GM12878 (cell line): ENCODE data around the gene ADGRF1. TPM values are rescaled to one million over a fixed set of nuclear protein-coding genes. Genes with fewer than 3 reads are reported as not detected.

Experiments used
- ATAC-seq: fragments of 200-7000 bp; cut with Tn5 transposase; 3 replicates; pipeline ENCODE4 v1.9.1; 2020; ENCODE audit warnings: mild to moderate bottlenecking, moderate library complexity
- BruUV-seq: library from RNA; stranded (reverse); fragments of 400-500 nt; replicated peaks from 2 replicates; lab custom pipeline; 2021; lab: Mats Ljungman, UMichigan
- CTCF ChIA-PET: fragments of 300-600 bp; sonication (Branson Sonifier 250); formaldehyde crosslinking; extraction: SDS; loops from one replicate; lab custom pipeline; 2021; ENCODE audit warnings: inconsistent platforms; lab: Yijun Ruan, JAX
- POLR2A ChIA-PET: fragments of 350-600 bp; formaldehyde crosslinking; extraction: SDS; loops from one replicate; lab custom pipeline; 2021; ENCODE audit warnings: inconsistent platforms; lab: Charles Lee
- RAD21 ChIA-PET: fragments of 300-600 bp; sonication (Branson Sonifier 250); formaldehyde crosslinking; loops from one replicate; lab custom pipeline; 2023; ENCODE audit warnings: antibody characterized with exemption; ENCODE audit not compliant: unreplicated experiment; lab: Charles Lee
- SMC1A ChIA-PET: fragments of 300-600 bp; sonication (Branson Sonifier 250); formaldehyde crosslinking; loops from one replicate; lab custom pipeline; 2023; ENCODE audit not compliant: unreplicated experiment, uncharacterized antibody; lab: Charles Lee
- DNase-seq: peaks from one replicate; pipeline ENCODE4 v3.0.0-alpha.2; 2011; ENCODE audit warnings: low read depth, low spot score
- FAIRE-seq: peaks from 3 replicates; lab custom pipeline; 2011; peaks lifted over from hg19 to GRCh38; lab: Jason Lieb, UNC
- H2AFZ ChIP-seq: 2 replicates; pipeline ENCODE4 v1.6.0; 2011; ENCODE audit warnings: low read depth, low read length, control low read depth; ENCODE audit not compliant: control insufficient read depth
- H3K27ac ChIP-seq: 2 replicates; pipeline ENCODE4 v1.5.1; 2011; ENCODE audit warnings: control low read depth; ENCODE audit not compliant: control insufficient read depth, insufficient read depth
- H3K27me3 ChIP-seq, 2 experiments: replicated peaks in 1 of 2; 2 replicates each; pipeline versions ENCODE4 v1.6.0 to v1.6.1; 2011; ENCODE audit warnings: low read length in 1 of 2; ENCODE audit not compliant: control insufficient read depth in 2 of 2, insufficient read depth in 2 of 2
- H3K36me3 ChIP-seq, 2 experiments: 2 replicates each; pipeline ENCODE4 v1.5.1; 2011; ENCODE audit warnings: low read length in 1 of 2; ENCODE audit not compliant: control insufficient read depth in 2 of 2, insufficient read depth in 2 of 2
- H3K4me1 ChIP-seq: 2 replicates; pipeline ENCODE4 v1.6.1; 2011; ENCODE audit warnings: mild to moderate bottlenecking, low read length, moderate library complexity, mixed read lengths; ENCODE audit not compliant: control insufficient read depth, insufficient read depth
- H3K4me2 ChIP-seq: 2 replicates; pipeline ENCODE4 v1.6.0; 2011; ENCODE audit warnings: control low read depth; ENCODE audit not compliant: control insufficient read depth, insufficient read depth
- H3K4me3 ChIP-seq: fragments of 200-600 bp; sonication (generic); 2 replicates; pipeline ENCODE4 v1.5.1; 2016
- H3K79me2 ChIP-seq: 2 replicates; pipeline ENCODE4 v1.6.0; 2011; ENCODE audit warnings: low read length; ENCODE audit not compliant: control insufficient read depth, insufficient read depth
- H3K9ac ChIP-seq: 2 replicates; pipeline ENCODE4 v1.8.0; 2011; ENCODE audit warnings: low read length, control low read depth, mixed read lengths; ENCODE audit not compliant: control insufficient read depth, insufficient read depth
- H3K9me3 ChIP-seq: replicated peaks from 3 replicates; pipeline ENCODE4 v1.5.1; 2011; ENCODE audit warnings: mild to moderate bottlenecking, low read length; ENCODE audit not compliant: control insufficient read depth, insufficient read depth
- H4K20me1 ChIP-seq: 2 replicates; pipeline ENCODE4 v1.6.0; 2011; ENCODE audit not compliant: control insufficient read depth, insufficient read depth
- HDGF ChIP-seq: fragments of 450-650 bp; IDR thresholded peaks from 2 replicates; pipeline ENCODE4 v1.6.1; 2016; ENCODE audit warnings: antibody characterized with exemption
- SUPT20H ChIP-seq: IDR thresholded peaks from 2 replicates; pipeline ENCODE4 v1.6.1; 2011; ENCODE audit warnings: low read depth, mild to moderate bottlenecking, low read length, moderate library complexity, borderline replicate concordance; ENCODE audit not compliant: control insufficient read depth
- TBL1XR1 ChIP-seq: IDR thresholded peaks from 2 replicates; pipeline ENCODE4 v1.6.1; 2012; ENCODE audit warnings: low read depth, low read length, improper control_type of control experiment
- WGBS: methylation state at CpG from one replicate; pipeline ENCODE4 v1.1.6; 2016; ENCODE audit warnings: low lambda C conversion rate; ENCODE audit not compliant: insufficient replicate concordance, insufficient coverage; ENCODE audit errors: missing lambda C conversion rate; 5-methylcytosine and 5-hydroxymethylcytosine counted together
- in situ Hi-C: fragments of 300-500 bp; cut with MboI; formaldehyde crosslinking; loops from 9 replicates; pipeline ENCODE4 v1.14.3; 2018; ENCODE audit warnings: mixed read lengths
- intact Hi-C: fragments of 100-400 bp; cut with micrococcal nuclease; formaldehyde crosslinking; loops from one replicate; pipeline ENCODE4 v1.14.2; 2022; ENCODE audit not compliant: unreplicated experiment
- polyA plus RNA-seq, 11 experiments: library from polyadenylated mRNA; depleted of rRNA in 4 of 11; unstranded in 6 of 11; stranded (reverse) in 5 of 11; fragments of >200 nt; fragmentation: Nextera tagmentation in 4 of 11; fragmentation: Illumina TruSeq in 1 of 11; extraction: Ambion mirVana in 4 of 11; extraction: Trizol in 1 of 11; gene quantifications; 1 replicate in 1 of 11; 2 replicates in 10 of 11; pipeline versions ENCODE4 v1.2.1 to v1.2.3, GENCODE V29; 2011 to 2016; ENCODE audit warnings: inconsistent platforms in 2 of 11, missing spikeins in 2 of 11, low read depth in 1 of 11
- total RNA-seq, 4 experiments: library from RNA; depleted of rRNA in 3 of 4; stranded (reverse); fragments of >200 nt in 3 of 4; fragmentation: Illumina TruSeq in 1 of 4; extraction: Trizol in 1 of 4; gene quantifications; 2 replicates each; pipeline versions ENCODE4 v1.2.1 to v1.2.3, GENCODE V29; 2013 to 2021
- TF ChIP-seq, protein P1 (sequence below): IDR thresholded peaks from 2 replicates; pipeline ENCODE4 v1.6.1; 2012; ENCODE audit warnings: low read depth, low read length, improper control_type of control experiment
- TF ChIP-seq, protein P2 (sequence below): fragments of 450-650 bp; IDR thresholded peaks from 2 replicates; pipeline ENCODE4 v1.6.1; 2017; ENCODE audit warnings: low read depth, mild to moderate bottlenecking, moderate library complexity

ADGRF1 gene
- total and polyA plus RNA-seq, 10 of the 15 experiments (the other 5 are each of a cell fraction or from before 2014, with no cell fraction given): 0.05 TPM; not detected in 9

GRCh38 chr6:47026679-47027078 lies 15.5 kb downstream of the ADGRF1 start:
- CTCF ChIA-PET: no interaction called here
- Histone ChIP-seq H3K27ac (no peak overlapping the region), H3K4me2 (no peak overlapping the region), H2AFZ (no peak overlapping the region), H3K27me3 (no peaks in the 10 kb centered on the region; a peak in 1 of 4 replicates), H3K79me2 (no peaks in the 10 kb centered on the region), H3K4me1 (no peaks in the 10 kb centered on the region), H3K36me3 (no peaks in the 10 kb centered on the region), H3K9me3 (no peaks in the 10 kb centered on the region), H4K20me1 (no peaks in the 10 kb centered on the region), H3K9ac (no peak overlapping the region), H3K4me3 (no peak overlapping the region)
- no TSS peak for BruUV-seq
- TF ChIP-seq, protein P1, sequence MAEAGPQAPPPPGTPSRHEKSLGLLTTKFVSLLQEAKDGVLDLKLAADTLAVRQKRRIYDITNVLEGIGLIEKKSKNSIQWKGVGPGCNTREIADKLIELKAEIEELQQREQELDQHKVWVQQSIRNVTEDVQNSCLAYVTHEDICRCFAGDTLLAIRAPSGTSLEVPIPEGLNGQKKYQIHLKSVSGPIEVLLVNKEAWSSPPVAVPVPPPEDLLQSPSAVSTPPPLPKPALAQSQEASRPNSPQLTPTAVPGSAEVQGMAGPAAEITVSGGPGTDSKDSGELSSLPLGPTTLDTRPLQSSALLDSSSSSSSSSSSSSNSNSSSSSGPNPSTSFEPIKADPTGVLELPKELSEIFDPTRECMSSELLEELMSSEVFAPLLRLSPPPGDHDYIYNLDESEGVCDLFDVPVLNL: no peak
- no peak for TF ChIP-seq TBL1XR1
- no peak for TF ChIP-seq HDGF
- TF ChIP-seq, protein P2, sequence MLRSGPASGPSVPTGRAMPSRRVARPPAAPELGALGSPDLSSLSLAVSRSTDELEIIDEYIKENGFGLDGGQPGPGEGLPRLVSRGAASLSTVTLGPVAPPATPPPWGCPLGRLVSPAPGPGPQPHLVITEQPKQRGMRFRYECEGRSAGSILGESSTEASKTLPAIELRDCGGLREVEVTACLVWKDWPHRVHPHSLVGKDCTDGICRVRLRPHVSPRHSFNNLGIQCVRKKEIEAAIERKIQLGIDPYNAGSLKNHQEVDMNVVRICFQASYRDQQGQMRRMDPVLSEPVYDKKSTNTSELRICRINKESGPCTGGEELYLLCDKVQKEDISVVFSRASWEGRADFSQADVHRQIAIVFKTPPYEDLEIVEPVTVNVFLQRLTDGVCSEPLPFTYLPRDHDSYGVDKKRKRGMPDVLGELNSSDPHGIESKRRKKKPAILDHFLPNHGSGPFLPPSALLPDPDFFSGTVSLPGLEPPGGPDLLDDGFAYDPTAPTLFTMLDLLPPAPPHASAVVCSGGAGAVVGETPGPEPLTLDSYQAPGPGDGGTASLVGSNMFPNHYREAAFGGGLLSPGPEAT: no peak
- no peak for TF ChIP-seq SUPT20H
- WGBS: 22% methylated on average over 5 of the region's 5 CpGs
- in situ Hi-C loops: no loop called here
- no peak for ATAC-seq
- POLR2A ChIA-PET: no interaction called here
- RAD21 ChIA-PET: no interaction called here
- DNase-seq: no peak
- intact Hi-C loops: no loop called here
- SMC1A ChIA-PET: no interaction called here
- no peak for FAIRE-seq
